ENCODE results near the gene TENT5C. TPM values are rescaled to one million over a fixed set of nuclear protein-coding genes. Genes with fewer than 3 reads are reported as not detected.

TENT5C gene
- total and polyA plus RNA-seq, 10 of the 15 experiments (the other 5 are each of a cell fraction or from before 2014, with no cell fraction given) = 0.19 to 2.4 (median 0.78) TPM

DNA sequence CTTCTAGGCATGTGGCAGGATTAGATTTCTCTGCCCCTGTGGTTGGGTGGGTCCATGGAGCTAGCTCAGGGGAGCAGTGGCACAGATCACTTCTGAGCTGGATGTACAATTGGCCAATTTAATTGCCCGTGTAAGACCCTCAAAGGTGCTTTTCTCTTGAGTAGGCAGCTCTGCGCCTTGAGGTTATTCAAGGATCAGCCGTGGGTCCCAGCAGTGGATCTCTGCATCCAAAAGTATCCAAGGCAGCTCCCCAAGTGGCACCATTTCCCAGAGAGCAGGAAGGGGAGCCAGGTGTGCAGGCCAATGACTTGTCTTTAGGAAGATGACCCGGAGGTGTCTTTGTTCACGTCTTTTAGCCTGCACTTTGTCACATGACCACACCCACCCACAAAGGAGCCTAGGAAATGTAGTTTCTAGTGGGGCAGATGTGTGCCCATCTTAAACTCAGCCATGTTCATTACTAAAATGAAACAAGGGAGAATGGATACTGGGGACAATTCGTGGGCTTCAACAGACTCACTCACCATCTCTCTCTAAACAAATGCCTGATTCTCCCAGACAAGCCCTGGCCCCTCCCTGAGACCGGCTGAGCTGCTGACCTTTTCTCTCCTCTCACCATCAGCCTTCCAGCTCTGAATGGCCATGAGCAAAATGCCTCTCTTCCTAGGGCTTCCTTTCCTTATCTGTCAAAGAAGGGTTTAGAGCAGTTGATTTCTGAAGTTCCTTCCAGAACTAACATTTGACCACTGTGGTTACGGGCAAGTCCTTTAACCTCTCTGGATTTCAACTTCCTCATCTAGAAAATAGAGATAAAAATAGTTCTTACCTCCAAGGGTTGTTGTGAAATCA is 41.4 kb upstream of the TENT5C start:
- H3K9me3 ChIP-seq (replicated peaks; ENCODE audit: control insufficient read depth, insufficient read depth, low read length) = no peaks in the 10 kb centered on the region; the same call in 2 of the 3 replicates
- ChIA-PET SMC1A (ENCODE audit: uncharacterized antibody, unreplicated experiment) (interaction anchor here (0.5 to 1.3 kb wide), 2 partner anchors 67 to 174 kb away, joined by 3 read pairs; no protein-coding TSS in a partner anchor), CTCF (interaction anchor here (1.0 kb wide), 1 partner anchor 29 kb away, joined by 3 read pairs; no protein-coding TSS in a partner anchor), POLR2A (no interaction called here), RAD21 (ENCODE audit: unreplicated experiment) (no interaction called here)
- peaks cover 0 to 3% of the 10 kb centered on the region in 2 experiments; a peak in 3 of 4 replicates for H3K27me3 ChIP-seq (replicated peaks in 1 of 2; ENCODE audit: control insufficient read depth in 2 of 2, insufficient read depth in 2 of 2, low read length in 1 of 2)
- no peak overlapping the region for H3K9ac ChIP-seq (ENCODE audit: control insufficient read depth, insufficient read depth, low read length)
- no peaks in the 10 kb centered on the region for H3K4me1 ChIP-seq (ENCODE audit: control insufficient read depth, insufficient read depth, low read length)
- no peaks in the 10 kb centered on the region for H3K36me3 ChIP-seq (ENCODE audit: control insufficient read depth in 2 of 2, insufficient read depth in 2 of 2, low read length in 1 of 2)
- intact Hi-C loops (cut with micrococcal nuclease; ENCODE audit: unreplicated experiment) (no loop called here), in situ Hi-C loops (cut with MboI) (no loop called here)
- no peak for FAIRE-seq
- no peak overlapping the region for H3K4me3 ChIP-seq
- ATAC-seq = no peak
- WGBS (ENCODE audit: insufficient coverage, insufficient replicate concordance, low lambda C conversion rate, missing lambda C conversion rate) = 27% methylated on average over 8 of the region's 8 CpGs
- DNase-seq (ENCODE audit: low read depth, low spot score) = no peak
- no peak overlapping the region for H3K4me2 ChIP-seq (ENCODE audit: control insufficient read depth, insufficient read depth)
- no peak overlapping the region for H2AFZ ChIP-seq (ENCODE audit: control insufficient read depth, low read depth, low read length)
- peaks cover 3% of the 10 kb centered on the region for H4K20me1 ChIP-seq (ENCODE audit: control insufficient read depth, insufficient read depth)
- H3K27ac ChIP-seq (ENCODE audit: control insufficient read depth, insufficient read depth) = no peak overlapping the region
- BruUV-seq (replicated peaks) = no TSS peak
- no peaks in the 10 kb centered on the region for H3K79me2 ChIP-seq (ENCODE audit: control insufficient read depth, insufficient read depth, low read length)
- TF ChIP-seq SRF (IDR thresholded peaks at IDR 0.05; ENCODE audit: low read depth in 2 of 2, low read length in 2 of 2) = no peak
- TF ChIP-seq RAD21 (IDR thresholded peaks at IDR 0.05; ENCODE audit: insufficient read depth, low read depth, low read length) = no peak
- TF ChIP-seq, protein P1, sequence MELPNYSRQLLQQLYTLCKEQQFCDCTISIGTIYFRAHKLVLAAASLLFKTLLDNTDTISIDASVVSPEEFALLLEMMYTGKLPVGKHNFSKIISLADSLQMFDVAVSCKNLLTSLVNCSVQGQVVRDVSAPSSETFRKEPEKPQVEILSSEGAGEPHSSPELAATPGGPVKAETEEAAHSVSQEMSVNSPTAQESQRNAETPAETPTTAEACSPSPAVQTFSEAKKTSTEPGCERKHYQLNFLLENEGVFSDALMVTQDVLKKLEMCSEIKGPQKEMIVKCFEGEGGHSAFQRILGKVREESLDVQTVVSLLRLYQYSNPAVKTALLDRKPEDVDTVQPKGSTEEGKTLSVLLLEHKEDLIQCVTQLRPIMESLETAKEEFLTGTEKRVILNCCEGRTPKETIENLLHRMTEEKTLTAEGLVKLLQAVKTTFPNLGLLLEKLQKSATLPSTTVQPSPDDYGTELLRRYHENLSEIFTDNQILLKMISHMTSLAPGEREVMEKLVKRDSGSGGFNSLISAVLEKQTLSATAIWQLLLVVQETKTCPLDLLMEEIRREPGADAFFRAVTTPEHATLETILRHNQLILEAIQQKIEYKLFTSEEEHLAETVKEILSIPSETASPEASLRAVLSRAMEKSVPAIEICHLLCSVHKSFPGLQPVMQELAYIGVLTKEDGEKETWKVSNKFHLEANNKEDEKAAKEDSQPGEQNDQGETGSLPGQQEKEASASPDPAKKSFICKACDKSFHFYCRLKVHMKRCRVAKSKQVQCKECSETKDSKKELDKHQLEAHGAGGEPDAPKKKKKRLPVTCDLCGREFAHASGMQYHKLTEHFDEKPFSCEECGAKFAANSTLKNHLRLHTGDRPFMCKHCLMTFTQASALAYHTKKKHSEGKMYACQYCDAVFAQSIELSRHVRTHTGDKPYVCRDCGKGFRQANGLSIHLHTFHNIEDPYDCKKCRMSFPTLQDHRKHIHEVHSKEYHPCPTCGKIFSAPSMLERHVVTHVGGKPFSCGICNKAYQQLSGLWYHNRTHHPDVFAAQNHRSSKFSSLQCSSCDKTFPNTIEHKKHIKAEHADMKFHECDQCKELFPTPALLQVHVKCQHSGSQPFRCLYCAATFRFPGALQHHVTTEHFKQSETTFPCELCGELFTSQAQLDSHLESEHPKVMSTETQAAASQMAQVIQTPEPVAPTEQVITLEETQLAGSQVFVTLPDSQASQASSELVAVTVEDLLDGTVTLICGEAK (IDR thresholded peaks at IDR 0.05; ENCODE audit: borderline replicate concordance) = no peak
- TF ChIP-seq RBBP5 (conservative IDR thresholded peaks at IDR 0.05) = no peak
- no peak for TF ChIP-seq ZNF384 (IDR thresholded peaks at IDR 0.05; ENCODE audit: borderline replicate concordance, low read depth, low read length)
- TF ChIP-seq CTCF (IDR thresholded peaks at IDR 0.05 in 2 of 3, conservative IDR thresholded peaks at IDR 0.05 in 1 of 3; ENCODE audit: control insufficient read depth in 2 of 3, extremely low read depth in 1 of 3, insufficient read depth in 1 of 3, low read depth in 3 of 3, low read length in 3 of 3) = no peak
- TF ChIP-seq TCF12 (IDR thresholded peaks at IDR 0.05; ENCODE audit: low read depth, low read length) = no peak
- no peak for TF ChIP-seq KAT2A (conservative IDR thresholded peaks at IDR 0.05; ENCODE audit: control insufficient read depth, low read depth, low read length)
- TF ChIP-seq WRNIP1 (IDR thresholded peaks at IDR 0.05; ENCODE audit: borderline replicate concordance, low read depth, low read length) = no peak
- no peak for TF ChIP-seq REST (IDR thresholded peaks at IDR 0.05; ENCODE audit: low read depth, low read length)
- no peak for TF ChIP-seq DPF2 (IDR thresholded peaks at IDR 0.05)
- TF ChIP-seq BACH1 (IDR thresholded peaks at IDR 0.05; ENCODE audit: borderline replicate concordance) = no peak
- no peak for TF ChIP-seq ASH2L (IDR thresholded peaks at IDR 0.05; ENCODE audit: borderline replicate concordance, low read depth)

All from GM12878 (cell line).